ENCODE measurements around the gene GABRR1. TPM values are rescaled to one million over a fixed set of nuclear protein-coding genes. Genes with fewer than 3 reads are reported as not detected.

The GABRR1 gene
- total and polyA plus RNA-seq, 2 of the 13 experiments (the other 11 are each of a cell fraction or from before 2014, with no cell fraction given) = not detected

DNA sequence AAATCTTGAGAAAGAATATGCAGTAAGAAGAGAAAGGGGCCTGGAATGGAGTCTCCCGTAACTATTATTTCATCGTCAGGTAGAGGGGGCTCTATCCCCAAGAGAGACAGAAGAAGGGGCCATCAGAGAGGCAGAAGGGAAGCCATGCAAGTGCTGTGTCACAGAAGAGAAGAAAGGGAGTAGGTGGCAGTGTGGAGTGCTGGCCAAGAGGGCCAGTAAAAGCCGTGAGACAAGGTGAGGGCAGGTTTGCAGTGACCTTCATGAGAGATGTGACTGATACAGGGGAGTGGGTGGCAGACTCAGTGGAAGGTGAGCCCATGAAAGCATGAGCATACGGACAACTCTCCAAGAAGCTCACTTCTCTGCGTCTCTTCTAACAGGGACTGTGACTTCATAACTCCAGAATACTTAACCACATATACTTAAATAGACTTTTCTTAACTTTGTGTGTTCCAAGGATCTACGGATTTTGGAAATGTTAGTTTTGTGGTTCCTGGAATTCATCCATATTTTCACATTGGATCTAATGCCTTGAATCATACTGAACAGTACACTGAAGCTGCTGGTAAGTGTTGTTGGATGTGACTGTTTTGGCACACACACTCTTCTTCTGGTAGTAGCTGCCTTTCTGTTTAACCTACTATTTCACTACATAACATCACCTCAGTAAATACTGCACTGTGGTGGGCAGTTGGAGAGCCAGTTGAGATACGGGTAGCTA lies 55.7 kb downstream of the GABRR1 start:
- no peak overlapping the region for H3K27ac ChIP-seq (ENCODE audit: extremely low read length, insufficient read depth, low read length)
- H3K79me2 ChIP-seq (ENCODE audit: insufficient read depth, low read length) = no peaks in the 10 kb centered on the region
- H3K4me3 ChIP-seq (replicated peaks in 1 of 3; ENCODE audit: insufficient read depth in 1 of 3, low read depth in 2 of 3, low read length in 3 of 3) = no peak overlapping the region
- no TSS peak for BruUV-seq (replicated peaks)
- no peak for TF ChIP-seq SIN3B (IDR thresholded peaks at IDR 0.05; ENCODE audit: low read length)
- TF ChIP-seq TBX2 (CRISPR knock-in tag; IDR thresholded peaks at IDR 0.05; ENCODE audit: borderline replicate concordance) = no peak
- TF ChIP-seq CEBPB (IDR thresholded peaks at IDR 0.05; ENCODE audit: borderline replicate concordance, low read depth, low read length) = no peak
- TF ChIP-seq CBFB (CRISPR knock-in tag; IDR thresholded peaks at IDR 0.05) = no peak
- TF ChIP-seq ISX (CRISPR knock-in tag; conservative IDR thresholded peaks at IDR 0.05) = no peak
- TF ChIP-seq NFE2L2 (IDR thresholded peaks at IDR 0.05; ENCODE audit: low read length) = no peak
- TF ChIP-seq KLF6 (CRISPR knock-in tag; IDR thresholded peaks at IDR 0.05) = no peak
- no peak for TF ChIP-seq ZBTB3 (CRISPR knock-in tag; IDR thresholded peaks at IDR 0.05; ENCODE audit: borderline replicate concordance, low read depth)
- TF ChIP-seq EZH2 (conservative IDR thresholded peaks at IDR 0.05; ENCODE audit: low read depth, low read length) = no peak
- TF ChIP-seq SP2 (CRISPR knock-in tag; IDR thresholded peaks at IDR 0.05) = no peak
- TF ChIP-seq TCF7L2 (IDR thresholded peaks at IDR 0.05; ENCODE audit: low read depth, low read length) = no peak
- TF ChIP-seq ZNF556 (CRISPR knock-in tag; IDR thresholded peaks at IDR 0.05; ENCODE audit: borderline replicate concordance) = no peak
- TF ChIP-seq EHMT2 (IDR thresholded peaks at IDR 0.05; ENCODE audit: borderline replicate concordance, low read depth, low read length) = no peak
- TF ChIP-seq ZNF552 (CRISPR knock-in tag; IDR thresholded peaks at IDR 0.05; ENCODE audit: borderline replicate concordance) = no peak
- TF ChIP-seq SOX5 (CRISPR knock-in tag; IDR thresholded peaks at IDR 0.05; ENCODE audit: borderline replicate concordance) = no peak
- TF ChIP-seq FOSL1 (CRISPR knock-in tag; IDR thresholded peaks at IDR 0.05; ENCODE audit: borderline replicate concordance) = no peak
- no peak for TF ChIP-seq ZNF44 (CRISPR knock-in tag; IDR thresholded peaks at IDR 0.05)
- TF ChIP-seq ZFP41 (CRISPR knock-in tag; IDR thresholded peaks at IDR 0.05; ENCODE audit: borderline replicate concordance) = no peak
- in situ Hi-C loops (cut with HindIII; ENCODE audit: extremely low pct_ligation_motif_present, low pct_unique_long_range_greater_than_20kb) (no loop called here), intact Hi-C loops (cut with micrococcal nuclease; ENCODE audit: unreplicated experiment) (no loop called here)
- H3K9ac ChIP-seq (ENCODE audit: insufficient read depth, low read depth, low read length) = no peak overlapping the region
- no peak overlapping the region for H3K4me2 ChIP-seq (ENCODE audit: low read depth, low read length)
- H4K20me1 ChIP-seq (ENCODE audit: insufficient read depth, low read length) = no peaks in the 10 kb centered on the region; the same call in 1 of the 2 replicates
- ChIA-PET CTCF (ENCODE audit: low intra/inter-chr PET ratio, low total read pairs) (no interaction called here), POLR2A (interaction anchor here (1.4 kb wide), 1 partner anchor 16 kb away, joined by 5 read pairs; the partner anchor contains the start of gene PM20D2)
- DNase-seq (ENCODE audit: low spot score) = no peak
- no peaks in the 10 kb centered on the region for H3K27me3 ChIP-seq (ENCODE audit: control insufficient read depth in 1 of 2, insufficient read depth in 2 of 2, low read length in 2 of 2)
- WGBS (ENCODE audit: low lambda C conversion rate) = 97% methylated on average over 7 of the region's 7 CpGs
- H2AFZ ChIP-seq (ENCODE audit: low read length) = no peak overlapping the region
- FAIRE-seq = no peak
- no peaks in the 10 kb centered on the region for H3K9me3 ChIP-seq (ENCODE audit: low read length)
- H3K36me3 ChIP-seq (replicated peaks in 1 of 2; ENCODE audit: control insufficient read depth in 1 of 2, insufficient read depth in 2 of 2, low read length in 2 of 2) = peaks cover 8 to 43% of the 10 kb centered on the region in 2 experiments
- no peaks in the 10 kb centered on the region for H3K4me1 ChIP-seq (ENCODE audit: insufficient read depth, low read length)
- no peak for ATAC-seq
